GM19438 (cell line): ENCODE measurements around the gene CCDC9B.

ENCODE experiments used
- ATAC-seq: cut with Tn5 transposase; IDR thresholded peaks from one replicate; pipeline ENCODE4 v1.9.1; 2021; ENCODE audit warnings: low read depth; ENCODE audit not compliant: unreplicated experiment

The CCDC9B gene

DNA sequence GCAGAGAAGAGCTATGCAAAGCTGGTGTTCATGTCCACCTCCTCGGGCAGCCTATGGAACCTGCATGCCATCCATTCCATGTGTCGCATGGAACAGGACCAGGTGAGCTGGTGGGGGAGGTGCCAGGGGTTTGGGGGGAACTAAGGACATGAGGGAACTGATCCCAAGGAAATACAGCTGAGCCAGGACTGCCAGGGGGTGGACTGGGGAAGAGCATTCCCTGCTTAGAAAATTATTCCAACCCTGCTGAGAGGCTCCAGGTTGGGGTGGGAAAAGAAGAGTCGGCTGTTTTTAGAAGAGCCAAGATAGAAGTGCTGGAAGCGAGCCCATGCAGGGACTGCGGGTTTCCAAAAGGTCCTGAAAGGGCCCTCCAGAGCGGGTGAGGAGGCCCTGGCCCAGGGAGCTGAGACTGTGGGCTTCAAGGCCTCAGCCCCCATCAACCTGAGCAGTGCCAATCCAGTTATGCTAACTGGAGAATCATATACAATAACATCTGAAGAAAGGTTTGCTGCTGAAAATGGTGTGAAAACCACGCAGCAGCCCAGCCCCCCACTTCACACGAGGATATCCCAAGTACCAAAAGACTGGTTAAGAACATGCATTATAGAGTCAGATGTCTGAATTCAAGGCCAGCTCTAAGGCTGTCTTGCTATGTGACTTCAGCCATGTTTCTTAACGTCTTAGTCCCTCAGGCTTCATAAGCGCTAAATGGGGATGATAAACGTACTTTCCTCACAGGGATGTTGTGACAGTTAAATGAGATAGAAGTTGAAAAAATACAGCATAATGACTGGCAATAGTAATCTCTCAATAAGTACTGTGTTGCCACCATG lies 25.1 kb upstream of the CCDC9B start:
- no peak for ATAC-seq

DNA sequence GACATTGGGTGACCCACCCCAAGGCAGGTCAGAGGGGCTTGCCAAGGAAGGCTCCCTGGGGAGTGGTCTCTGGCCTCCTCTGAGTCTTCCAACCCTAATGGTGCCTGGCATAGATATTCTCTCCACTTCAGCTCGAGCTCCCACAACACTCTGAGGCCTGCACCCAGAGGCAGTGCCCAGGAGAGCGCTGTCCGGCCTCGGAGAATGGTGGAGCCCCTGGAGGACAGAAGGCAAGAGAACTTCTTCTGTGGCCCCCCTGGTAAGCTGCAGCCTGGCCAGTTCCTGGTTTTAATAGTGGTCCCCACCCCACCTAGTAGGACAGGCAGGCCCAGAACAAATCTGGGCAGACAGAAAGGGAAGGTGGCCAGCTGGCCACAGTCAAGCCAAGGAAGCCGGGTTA lies 24.3 kb upstream of the CCDC9B start:
- ATAC-seq, result no peak

DNA sequence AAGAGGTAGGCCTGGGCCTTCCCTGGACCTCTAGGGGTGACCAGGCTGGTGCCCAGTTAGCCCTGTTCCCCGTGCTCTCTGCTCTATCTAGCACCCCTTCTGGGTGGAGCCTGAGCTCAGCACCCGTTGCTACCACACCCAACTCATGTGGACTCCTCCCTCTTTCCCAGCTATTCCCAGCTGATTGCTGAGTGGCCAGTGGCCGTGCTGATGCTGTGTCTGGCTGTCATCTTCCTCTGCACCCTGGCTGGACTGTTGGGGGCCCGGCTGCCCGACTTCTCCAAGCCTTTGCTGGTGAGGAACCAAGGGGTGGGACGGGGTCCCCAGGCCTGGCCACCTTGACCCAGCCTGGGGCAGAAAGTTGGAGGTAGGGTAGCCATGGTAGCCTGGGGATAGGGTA lies 23.5 kb upstream of the CCDC9B start:
- no peak for ATAC-seq

DNA sequence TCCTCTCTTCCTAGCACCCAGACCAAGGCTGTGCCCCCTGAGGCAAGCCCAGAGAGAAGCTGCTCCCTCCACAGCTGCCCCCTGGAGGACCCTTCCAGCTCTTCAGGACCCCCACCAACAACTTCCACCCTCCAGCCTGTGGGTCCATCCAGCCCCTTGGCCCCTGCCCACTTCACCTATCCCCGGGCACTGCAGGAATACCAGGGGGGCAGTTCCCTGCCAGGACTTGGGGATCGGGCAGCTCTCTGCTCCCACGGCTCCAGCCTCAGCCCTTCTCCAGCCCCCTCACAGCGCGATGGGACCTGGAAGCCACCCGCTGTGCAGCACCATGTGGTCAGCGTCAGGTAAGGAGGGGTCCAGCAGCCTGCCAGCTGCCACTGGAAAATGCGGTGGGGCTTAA lies 22.9 kb upstream of the CCDC9B start:
- ATAC-seq, result no peak

DNA sequence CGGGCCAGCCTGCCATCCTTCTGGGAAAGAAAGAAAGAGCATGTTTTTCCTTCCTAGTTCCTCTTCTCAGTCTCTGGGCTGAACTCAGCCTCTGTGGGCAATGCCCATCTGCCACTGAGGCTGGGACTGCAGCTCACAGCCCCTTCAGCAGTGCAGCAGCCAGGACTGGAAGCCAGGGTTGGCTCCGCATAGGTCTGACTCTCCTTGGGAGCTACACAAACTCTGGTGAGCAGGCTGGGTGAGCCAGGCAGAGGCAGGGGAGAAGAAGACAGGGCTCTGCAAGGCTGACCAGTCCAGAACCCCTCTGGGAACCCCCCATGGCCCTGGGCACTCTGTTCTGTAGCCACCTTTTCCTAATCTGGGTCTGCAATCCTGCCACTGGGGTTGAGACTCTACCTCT lies 20.9 kb upstream of the CCDC9B start:
- no peak for ATAC-seq

DNA sequence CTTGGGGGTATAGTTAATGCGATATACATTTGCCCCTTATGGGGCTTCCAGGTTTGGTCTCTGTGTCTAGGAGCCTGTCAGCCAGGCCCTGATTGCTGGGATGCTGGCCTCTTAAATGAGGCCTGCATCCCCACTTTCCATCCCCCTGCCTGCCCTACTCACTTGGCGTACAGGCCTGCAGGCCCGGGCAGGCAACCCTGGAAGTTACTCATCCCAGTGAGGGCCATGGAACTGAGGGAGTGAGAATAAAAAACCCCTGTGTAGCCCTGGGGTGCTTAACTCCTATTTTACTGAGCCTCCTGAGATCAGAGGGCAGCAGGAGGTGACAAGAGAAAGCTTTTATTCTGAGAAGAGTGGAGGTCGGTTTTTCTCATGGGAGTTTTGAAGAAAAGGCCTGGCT lies 19.3 kb upstream of the CCDC9B start:
- no peak for ATAC-seq

DNA sequence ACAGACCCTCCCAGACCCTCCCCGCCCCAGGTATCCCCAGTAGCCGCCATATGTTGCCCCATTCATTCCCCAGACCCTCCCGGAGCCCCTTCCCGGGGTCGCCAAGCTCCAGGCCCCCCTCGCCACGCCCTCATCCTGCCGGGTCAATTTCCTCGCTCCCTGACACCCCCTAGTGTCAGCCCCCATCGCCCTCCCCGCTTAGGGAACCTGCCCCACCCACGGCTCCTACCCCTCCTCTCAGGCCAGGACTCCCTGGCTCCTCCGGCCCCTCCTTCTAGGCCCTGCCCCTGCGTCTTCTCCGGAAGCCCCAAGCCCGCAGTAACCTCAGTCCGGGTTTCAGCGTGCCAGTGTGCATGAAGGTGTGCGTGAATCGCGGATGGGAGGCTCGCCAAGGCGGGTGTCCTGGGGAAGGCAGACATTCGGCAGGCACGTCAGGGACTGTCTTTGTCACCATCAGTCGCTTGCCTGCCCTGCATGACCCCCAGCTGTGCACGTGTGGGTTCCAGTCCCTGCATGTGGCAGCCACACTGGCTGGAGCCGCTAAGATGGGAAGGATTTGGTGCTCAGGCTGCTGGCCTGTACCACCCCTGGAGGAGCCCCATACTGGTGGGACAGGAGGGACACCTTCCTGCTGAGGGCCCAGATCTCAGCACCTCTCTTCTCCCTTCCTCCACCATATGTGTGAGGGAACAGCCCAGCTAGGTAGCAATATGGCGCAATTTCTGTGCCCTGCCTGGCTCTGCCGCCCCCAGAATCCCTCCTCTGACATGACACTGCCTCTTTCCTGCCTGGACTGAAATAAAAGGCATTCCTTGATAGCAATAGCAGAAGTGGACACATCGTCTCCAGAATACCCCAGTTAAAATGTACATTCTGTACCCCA lies 18.0 kb upstream of the CCDC9B start:
- ATAC-seq, result peak; percentile 27

DNA sequence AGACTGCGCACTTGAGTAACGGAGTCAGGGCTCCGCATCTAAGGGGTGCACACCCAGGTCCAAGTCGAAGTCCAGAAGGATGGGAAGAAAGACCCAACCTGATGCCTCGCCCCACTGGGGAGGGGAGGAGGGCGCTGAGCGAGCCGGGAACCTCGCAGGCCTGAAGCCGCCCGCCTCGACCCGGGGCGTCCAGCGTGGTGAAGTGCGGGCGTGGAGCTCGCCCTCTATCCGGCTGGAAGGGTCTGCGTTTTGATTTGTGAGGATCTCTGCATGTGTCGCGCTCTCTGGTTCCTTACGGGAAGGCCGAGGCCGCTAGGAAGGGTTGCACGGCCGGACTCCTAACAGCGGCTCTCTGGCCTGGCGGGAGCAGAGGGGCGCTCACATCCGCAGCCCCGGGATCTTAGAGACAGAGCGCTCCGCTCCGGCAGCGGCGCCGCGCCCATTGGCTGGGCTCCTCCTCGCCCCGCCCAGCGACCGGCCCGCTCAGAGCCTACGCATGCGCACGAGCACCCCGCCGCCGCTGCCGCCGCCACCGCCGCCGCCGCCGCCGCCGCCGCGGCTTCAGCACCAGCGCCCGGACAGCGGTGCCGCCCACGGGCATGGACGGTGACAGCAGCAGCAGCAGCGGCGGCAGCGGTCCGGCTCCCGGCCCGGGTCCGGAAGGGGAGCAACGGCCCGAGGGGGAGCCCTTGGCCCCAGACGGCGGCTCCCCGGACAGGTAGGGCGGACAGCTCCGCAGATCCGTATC lies 17.2 kb upstream of the CCDC9B start, which contains the start of gene DISP2:
DISP2 (plus strand) TSS at position 497 of the 748 bp plus-strand sequence; CDS start at position 600, 103 bp downstream.
- peak; percentile 83 for ATAC-seq

DNA sequence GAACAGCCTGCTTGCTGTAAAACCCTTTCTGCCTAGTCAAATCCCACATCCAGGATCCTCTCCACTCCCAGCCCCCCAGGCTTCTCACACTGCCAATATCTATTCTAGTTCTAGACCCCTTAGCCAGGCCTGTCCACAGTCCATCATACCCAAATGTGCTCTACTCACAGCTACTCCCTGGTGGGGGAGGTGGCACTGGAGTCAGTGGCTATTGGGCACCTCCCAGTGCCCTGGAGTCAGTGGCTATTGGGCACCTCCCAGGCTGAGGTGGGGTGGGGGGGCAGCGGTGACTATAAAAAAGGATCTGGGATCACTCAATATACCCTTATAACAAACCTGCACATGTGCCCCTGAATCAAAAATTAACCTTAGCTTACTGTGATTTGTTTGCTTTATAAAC lies 16.5 kb upstream of the CCDC9B start:
- no peak for ATAC-seq

DNA sequence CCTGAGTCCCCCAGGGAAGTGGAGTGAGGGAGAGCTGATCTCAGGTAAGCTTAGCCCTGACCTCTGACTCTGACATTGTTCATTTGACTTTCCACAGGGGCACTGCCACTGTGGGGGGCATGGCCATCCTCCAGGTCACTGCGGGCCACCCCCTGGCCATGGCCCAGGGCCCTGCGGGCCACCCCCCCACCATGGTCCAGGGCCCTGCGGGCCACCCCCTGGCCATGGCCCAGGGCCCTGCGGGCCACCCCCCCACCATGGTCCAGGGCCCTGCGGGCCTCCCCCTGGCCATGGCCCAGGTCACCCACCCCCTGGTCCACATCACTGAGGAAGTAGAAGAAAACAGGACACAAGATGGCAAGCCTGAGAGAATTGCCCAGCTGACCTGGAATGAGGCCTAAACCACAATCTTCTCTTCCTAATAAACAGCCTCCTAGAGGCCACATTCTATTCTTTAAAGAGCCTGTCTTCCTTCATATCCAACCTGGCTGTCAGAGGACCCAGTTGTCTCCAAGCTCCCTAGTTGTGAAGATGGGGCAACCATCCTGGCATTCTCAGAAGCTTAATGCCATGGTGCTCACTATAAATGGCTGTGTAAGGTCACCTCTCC lies 15.3 kb upstream of the CCDC9B start:
- ATAC-seq, result no peak

DNA sequence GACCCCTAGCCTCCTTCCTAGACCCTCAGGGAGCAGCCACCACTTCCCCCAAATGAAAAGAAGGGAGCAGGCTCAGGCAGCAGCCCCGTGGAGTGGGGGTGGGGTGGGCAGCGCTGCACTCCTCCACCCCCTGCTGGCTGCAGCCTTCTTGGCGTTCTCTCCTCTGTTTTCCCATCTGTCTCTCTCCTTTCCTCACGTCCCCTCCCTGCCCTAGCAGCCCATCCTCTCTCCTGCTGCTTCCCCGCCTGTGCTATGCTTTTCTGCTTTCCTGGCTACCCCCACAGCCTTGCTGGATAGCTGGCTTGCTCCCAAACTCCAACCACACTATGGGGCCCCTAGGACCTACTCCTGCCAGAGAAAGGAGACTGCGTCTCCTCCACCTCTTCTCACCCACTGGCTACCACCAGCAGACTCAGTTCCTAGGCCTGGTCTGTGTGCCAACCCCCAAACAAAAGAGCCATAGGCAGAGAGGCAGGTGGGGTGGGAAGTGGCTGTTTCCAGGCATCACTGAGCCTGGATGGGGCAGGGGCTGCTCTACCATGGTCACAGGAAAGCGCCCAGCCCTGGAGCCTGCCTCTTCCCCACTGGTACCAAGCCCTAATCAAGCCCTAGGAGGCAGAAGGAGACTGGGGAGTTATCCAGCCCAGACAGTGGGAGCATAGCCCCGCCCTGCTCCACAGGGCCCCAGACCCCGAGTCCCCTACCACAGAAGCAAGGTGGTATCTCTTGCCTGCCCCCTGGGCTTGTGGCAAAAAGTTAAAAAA lies 13.9 kb upstream of the CCDC9B start:
- ATAC-seq, result no peak

DNA sequence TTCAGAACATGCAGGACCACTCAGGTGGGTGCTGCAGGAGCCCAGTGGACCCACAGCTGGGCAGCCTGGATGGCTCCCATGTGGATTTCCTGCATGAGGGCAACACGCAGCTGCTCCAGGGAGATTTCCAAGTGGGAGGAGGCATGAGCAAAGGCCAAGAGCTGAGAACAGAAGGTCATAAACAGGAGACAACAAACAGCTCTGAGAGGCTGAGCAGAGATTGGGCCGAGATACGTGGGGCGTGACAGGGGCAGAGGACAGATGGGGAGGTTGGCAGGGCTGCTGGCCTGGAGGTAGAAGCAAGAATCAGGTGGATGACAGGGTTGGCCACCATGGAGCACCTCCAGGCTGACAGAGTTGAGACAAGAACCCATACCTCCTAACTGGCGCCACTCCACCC lies 13.0 kb upstream of the CCDC9B start:
- no peak for ATAC-seq

DNA sequence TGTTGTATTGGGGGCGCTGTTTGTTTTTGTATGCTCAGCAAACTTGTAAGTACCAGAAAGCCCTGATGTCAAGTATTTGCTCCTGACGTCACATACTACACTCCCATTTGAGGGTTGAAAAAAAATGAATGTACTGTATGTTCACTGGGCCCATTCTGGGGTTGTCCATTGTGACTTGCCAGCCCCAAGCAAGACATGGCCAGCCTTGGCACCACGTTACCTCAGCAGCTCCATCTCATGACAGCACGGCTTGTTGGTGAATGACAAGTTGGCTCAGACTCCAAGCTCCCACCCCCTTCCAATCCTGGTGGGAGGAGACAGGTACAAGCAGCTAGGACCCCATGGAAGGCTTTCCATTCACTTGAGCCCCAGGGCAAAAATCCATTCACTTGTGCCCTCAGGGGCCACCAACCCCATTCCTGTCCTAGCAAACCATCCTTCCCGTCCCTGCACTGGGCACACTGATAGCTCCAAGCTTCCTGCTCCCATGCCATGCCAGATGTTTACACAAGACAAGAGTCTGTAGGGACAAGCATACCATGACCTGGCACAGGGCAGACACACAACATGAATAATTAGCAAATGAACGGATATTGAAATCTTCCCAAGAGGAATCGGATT lies 11.7 kb upstream of the CCDC9B start:
- ATAC-seq, result no peak

DNA sequence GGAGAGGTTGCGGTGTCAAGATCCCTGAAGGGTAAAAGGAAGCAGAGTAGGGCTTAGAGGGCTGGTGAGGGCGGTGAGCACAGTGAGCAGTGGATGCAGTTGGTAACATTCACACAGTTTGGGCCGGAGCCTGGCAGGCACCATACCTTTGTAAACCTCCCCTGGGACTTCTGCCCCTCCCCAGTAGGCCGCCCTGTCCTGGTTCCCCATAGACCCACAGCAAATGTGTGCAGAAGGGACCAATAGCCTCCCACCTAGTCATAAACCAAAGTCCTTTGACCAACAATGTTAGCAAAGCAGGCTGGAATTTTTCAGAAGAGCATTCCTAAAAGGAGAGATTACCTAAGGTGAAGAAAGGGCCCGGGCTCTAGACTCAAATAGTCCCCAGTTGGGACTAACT lies 8.4 kb upstream of the CCDC9B start:
- ATAC-seq, result no peak

DNA sequence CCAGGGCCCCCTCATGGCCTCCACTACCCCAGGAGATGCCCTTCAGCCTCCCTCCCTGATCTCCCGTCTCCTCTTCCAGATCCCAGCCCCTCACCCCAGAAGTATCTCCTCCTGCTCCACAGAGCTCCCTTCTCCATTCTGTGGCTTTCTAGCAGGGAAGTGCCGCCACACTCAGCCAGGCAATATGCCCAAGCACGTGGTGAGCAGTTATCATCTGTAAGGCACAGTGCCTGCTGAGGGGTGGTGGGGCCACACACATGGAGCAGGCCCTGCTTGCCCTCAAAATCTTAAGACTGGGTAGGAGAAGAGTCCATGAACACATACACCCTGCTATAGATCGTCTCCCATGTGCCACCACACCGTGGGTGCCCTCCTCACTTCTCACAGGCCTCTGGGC lies 7.7 kb upstream of the CCDC9B start:
- no peak for ATAC-seq

DNA sequence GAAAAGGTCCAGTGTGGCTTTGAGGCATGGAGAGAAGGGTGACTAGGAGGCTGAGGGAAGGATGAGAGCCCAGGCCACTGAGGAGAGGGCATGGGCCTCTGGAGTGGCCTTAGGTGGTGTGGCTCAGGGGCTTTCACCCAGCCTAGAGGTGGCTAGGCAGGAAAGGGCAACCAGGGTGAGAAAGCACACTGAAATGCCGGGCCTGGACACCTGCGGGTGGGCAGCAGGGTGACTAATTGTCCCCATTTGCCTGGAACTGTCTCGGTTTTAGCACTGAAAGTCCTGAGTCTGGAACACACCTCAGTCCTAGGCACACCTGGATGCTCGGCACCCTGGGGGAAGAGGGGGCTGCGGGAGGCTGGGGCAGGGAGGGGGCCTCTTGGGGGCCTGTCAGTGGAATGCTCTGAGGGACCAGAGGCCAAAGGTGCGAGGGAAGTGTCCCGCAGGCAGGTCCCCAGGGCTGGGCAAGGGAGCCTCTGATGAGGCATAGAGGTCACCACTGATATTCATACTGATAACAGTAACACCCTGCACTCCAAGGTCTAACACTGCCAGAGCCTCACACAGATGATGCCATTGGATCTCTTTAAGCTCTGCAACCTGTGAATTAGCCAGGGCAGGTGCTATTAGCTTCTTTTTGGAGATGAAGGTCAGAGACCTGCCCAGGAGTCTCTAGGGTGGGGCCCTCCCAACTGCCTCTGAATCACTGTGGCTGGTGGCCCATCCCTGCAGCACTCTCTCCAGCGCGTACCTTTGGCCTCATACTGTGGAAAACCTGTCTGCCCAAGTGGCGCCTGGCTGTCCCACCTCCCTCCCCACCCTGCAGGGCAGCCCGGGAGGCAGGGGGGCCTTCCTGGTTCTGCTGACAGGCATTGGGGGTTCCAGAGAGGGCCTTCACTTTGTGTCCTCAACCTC lies 7.1 kb upstream of the CCDC9B start:
- no peak for ATAC-seq

DNA sequence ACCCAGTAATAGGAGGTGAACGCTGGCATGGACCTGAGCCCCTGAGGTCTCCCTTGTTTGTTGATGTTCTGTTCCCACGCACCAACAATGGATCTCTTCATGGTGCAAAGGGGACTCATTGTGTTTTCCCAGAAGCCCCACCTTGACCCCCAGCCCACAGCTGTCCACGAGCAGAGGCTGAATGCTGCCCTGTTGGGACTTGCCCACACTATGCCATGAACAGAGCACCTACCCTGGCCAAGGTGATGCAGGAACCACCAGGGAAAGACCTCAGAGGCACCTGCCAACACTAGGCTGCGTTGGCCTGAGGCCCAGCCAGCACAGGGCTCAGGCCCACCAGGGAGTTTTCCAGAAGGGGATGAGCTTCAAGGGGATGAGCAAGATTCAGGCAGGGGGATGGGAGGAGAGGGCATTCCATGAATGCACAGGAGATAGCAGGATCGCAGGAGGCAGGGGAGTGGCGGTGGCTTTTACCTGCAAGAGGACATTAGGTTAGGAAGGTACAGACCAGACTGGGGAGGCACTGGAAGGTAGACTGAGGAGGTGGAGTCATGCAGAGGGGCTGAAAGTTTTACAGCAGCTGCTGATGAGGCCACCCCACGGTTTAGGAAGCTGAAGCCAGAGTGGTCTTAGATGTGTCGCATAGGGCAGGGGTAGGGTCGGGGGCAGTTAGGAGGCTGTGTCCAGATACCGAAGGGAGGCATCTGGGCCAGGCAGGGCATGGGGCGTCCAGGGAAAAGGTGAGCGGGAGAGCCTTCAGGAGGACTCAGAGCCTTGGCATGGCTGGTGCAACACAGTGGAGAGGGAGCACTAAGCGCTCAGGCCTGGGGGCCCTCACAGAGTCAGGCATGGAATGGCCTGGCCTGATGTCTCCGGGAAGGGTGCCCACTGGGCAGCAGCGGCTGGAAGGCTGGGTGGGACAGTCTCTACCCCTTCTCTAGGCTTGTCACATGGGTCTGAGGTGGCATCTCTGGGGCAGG lies 6.1 kb upstream of the CCDC9B start:
- no peak for ATAC-seq
